ENCODE data around the gene C15orf40.

Gene C15orf40

DNA sequence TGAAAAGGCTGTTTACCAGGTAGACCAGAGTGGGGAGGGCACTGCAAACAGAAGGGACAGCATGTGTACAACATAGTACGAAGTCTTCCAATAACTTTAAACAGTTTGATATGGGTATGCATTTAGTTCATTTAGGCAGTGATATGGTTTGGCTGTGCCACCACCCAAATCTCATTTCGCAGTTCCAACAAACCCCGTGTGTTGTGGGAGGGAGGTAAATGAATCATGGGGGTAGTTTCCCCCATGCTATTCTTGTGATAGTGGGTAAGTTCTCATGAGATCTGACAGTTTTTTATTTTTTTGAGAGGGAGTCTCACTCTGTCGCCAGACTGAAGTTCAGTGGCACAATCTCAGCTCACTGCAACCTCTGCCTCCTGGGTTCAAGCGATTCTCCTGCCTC is 33.0 kb downstream of the C15orf40 start:
- Histone ChIP-seq H3K36me3 (ENCODE audit: insufficient read depth, low read length) (no peaks in the 10 kb centered on the region), H3K9ac (ENCODE audit: low read depth, low read length) (no peak overlapping the region), H3K4me1 (ENCODE audit: insufficient read depth, low read length) (no peaks in the 10 kb centered on the region)

DNA sequence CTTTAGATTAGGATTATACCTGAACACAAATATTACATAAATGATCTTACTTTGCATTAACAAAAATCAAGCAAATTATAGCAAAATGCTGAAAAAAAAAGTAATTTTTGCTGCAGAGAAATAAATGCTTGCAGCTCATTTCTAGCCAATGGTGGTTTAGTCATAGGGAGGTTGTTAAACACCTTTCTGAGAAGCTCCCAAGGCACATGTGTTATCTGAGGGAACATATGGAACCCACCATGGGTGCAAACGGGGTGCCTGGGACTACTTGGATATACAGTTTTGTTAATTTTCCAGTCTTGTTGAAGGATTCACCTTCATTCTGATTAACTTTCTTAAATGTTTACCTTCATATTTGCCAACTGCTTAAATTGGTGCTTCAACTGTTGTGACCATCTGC is 34.4 kb downstream of the C15orf40 start:
- no peak overlapping the region for H3K9ac ChIP-seq (ENCODE audit: low read depth, low read length)
- H3K9me3 ChIP-seq (ENCODE audit: control insufficient read depth, insufficient read depth, low read length): no peaks in the 10 kb centered on the region
- H3K36me3 ChIP-seq (ENCODE audit: insufficient read depth, low read length): no peaks in the 10 kb centered on the region
- no peaks in the 10 kb centered on the region for H3K4me1 ChIP-seq (ENCODE audit: insufficient read depth, low read length)

More for the DNA sequence above, 33.0 kb downstream of the C15orf40 start:
- H3K9me3 ChIP-seq (ENCODE audit: control insufficient read depth, insufficient read depth, low read length): no peaks in the 10 kb centered on the region

DNA sequence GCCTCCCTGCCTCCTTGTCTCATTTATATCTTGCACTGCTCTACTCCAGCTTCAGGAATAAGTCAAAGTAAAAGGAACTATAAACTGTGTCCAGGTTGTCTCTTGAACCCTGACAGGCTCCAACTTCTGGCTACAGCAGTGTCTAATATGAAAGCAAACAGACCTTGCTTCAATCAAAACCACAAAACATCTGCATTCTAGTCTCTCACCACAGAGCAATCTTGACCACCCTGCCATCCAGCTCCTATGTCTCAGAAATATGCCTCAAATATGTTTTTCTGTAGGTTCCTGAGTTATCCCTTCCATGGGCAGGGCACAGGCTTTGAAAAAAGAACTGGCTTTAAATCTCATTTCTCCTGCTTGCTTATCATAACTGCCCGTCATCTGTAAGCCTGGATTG is 38.4 kb downstream of the C15orf40 start:
- H3K9me3 ChIP-seq (ENCODE audit: control insufficient read depth, insufficient read depth, low read length): no peaks in the 10 kb centered on the region
- no peak overlapping the region for H3K9ac ChIP-seq (ENCODE audit: low read depth, low read length)
- H3K36me3 ChIP-seq (ENCODE audit: insufficient read depth, low read length): no peaks in the 10 kb centered on the region
- H3K4me1 ChIP-seq (ENCODE audit: insufficient read depth, low read length): no peaks in the 10 kb centered on the region

DNA sequence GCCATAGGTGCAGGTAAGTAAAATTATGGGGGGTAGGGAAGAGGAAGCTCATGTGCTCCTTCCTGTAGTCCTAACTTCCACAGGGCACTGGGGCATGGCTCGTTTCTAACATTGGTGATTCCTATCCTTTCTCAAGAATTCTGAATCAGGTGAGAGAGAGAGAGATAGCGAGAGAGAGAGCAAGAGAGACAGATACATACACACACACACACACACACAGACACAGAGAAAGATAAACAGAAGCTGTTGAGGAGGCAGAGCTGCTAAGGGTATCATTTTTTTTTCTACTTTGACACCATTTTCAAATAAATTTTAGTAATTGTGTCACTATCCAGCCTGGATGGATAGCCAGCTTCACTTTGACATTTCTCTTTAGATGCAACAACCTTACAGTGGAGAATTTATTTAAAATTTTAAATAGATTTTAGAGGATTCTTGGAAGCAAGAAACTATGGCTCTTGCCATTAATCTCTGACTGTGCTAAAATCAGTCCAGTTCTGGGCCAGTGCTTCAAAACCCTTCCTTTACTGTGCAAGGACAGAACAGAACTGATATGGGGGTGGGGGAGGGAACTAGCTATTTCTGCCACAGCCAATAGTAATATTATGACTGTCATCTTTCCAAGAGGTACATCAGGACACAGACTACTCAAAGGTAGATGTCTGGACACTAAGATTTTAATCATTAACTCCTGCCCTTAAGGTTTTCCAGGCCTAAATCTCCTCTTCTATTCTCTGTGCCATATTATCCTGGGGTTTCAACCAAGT is 40.0 kb downstream of the C15orf40 start:
- no peaks in the 10 kb centered on the region for H3K9me3 ChIP-seq (ENCODE audit: control insufficient read depth, insufficient read depth, low read length)
- no peaks in the 10 kb centered on the region for H3K36me3 ChIP-seq (ENCODE audit: insufficient read depth, low read length)
- no peak overlapping the region for H3K9ac ChIP-seq (ENCODE audit: low read depth, low read length)
- no peaks in the 10 kb centered on the region for H3K4me1 ChIP-seq (ENCODE audit: insufficient read depth, low read length)

DNA sequence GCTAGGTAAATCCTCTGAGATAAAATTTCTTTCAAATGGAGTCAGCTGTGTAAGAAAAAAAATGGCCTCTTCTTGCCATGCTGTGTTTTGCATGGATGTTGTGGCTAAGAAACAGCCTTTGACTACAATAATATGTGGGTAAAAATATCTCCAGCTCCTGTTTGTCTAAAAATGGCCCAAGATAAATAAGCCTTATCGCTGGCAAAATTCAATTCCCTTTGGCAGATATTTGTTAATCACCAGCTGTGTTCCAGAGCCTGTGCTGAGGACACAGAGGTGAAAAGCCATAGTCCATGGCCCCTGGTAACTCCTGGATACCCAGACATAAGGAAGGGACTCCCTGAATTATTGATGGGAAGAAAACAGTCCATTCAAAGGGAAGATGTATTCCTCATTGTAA is 40.7 kb downstream of the C15orf40 start:
- Histone ChIP-seq H3K4me1 (ENCODE audit: insufficient read depth, low read length) (no peaks in the 10 kb centered on the region), H3K36me3 (ENCODE audit: insufficient read depth, low read length) (no peaks in the 10 kb centered on the region), H3K9me3 (ENCODE audit: control insufficient read depth, insufficient read depth, low read length) (no peaks in the 10 kb centered on the region), H3K9ac (ENCODE audit: low read depth, low read length) (no peak overlapping the region)

DNA sequence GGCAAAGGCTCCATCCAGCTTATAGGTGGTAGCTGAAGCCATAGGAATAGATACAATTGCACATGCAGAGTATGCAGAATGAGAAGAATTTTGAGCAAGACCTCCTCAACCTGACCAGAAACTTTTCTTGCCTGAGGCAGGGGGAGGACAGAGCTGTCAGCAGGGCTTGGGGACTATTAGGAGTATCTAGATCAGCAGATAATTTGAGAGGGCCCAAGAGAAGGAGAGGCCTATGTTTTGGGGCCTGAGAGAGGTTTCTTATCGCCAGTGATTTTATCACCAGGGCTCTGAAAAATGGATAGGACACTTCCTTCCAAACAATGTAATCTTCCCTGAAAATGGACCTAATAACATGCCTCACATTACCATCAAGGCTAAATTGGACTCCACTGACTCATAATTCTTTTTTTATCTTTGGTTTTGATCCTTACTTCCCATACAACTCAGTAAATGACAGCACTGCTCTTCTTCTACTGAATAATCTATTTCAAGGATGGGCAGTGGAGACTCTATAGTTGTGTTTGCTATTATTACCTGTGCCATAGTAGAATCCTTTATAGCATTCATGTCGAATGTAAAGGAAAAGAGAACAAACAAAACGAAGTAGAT is 41.3 kb downstream of the C15orf40 start:
- Histone ChIP-seq H3K36me3 (ENCODE audit: insufficient read depth, low read length) (no peaks in the 10 kb centered on the region), H3K9me3 (ENCODE audit: control insufficient read depth, insufficient read depth, low read length) (no peaks in the 10 kb centered on the region), H3K4me1 (ENCODE audit: insufficient read depth, low read length) (no peaks in the 10 kb centered on the region), H3K9ac (ENCODE audit: low read depth, low read length) (no peak overlapping the region)

DNA sequence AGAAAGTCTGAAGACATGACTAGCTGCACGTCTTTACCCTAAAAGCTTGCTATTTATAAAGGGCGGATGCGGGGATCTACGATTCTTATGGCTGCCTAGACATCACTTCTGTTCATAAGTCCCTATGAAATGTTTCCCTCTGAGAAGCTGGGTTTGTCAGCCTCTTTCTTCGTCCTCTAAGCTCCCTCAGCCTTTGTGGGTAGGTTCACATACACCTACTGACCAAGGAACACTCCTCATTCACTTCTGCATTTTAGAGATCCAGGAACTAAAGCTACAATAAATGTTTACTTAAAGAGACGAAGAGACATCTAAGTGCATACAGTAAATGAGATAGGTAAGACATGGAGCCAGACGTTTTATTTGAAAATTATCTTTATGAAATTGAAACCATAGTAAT is 42.1 kb downstream of the C15orf40 start:
- H3K9ac ChIP-seq (ENCODE audit: low read depth, low read length): no peak overlapping the region
- H3K4me1 ChIP-seq (ENCODE audit: insufficient read depth, low read length): no peaks in the 10 kb centered on the region
- no peaks in the 10 kb centered on the region for H3K9me3 ChIP-seq (ENCODE audit: control insufficient read depth, insufficient read depth, low read length)
- no peaks in the 10 kb centered on the region for H3K36me3 ChIP-seq (ENCODE audit: insufficient read depth, low read length)

DNA sequence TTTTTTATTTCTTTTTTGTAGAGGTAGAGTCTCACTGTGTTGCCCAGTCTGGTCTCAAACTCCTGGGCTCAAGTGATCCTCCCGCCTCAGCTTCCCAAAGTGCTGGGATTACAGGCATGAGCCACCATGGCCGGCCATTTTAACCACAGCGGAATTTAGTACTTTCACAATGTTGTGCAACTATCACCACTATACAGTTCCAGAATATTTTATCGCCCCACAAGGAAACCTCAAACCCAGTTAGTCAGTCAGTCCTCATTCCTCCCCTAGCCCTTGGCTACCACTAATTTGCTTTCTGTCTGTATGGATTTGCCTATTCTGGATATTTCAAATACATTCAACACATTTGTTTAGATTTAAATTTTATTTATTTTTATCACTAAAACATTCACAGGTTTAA is 43.4 kb downstream of the C15orf40 start:
- 0 out of 2 replicates have a peak, but pooled peaks cover 9% of the 10 kb centered on the region for H3K4me1 ChIP-seq (ENCODE audit: insufficient read depth, low read length)
- no peaks in the 10 kb centered on the region for H3K9me3 ChIP-seq (ENCODE audit: control insufficient read depth, insufficient read depth, low read length)
- no peak overlapping the region for H3K9ac ChIP-seq (ENCODE audit: low read depth, low read length)
- no peaks in the 10 kb centered on the region for H3K36me3 ChIP-seq (ENCODE audit: insufficient read depth, low read length)

DNA sequence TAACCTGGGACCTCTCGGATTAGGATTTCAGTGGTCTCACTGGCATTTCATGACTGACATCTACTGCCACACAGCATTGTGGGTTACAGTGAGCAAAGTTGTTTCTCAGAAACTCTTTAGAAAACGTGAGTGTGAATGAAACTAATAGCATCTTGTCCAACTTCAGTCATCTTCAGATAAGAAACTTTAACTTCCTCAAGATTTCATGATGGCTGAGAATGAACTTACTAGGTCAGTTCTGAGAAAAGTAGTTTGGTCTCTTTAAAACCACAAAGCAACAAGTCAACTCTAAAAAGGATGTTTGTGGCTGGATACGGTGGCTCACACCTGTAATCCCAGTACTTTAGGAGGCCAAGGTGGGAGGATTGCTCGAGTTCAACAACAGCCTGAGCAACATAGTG is 44.8 kb downstream of the C15orf40 start:
- Histone ChIP-seq H3K4me1 (ENCODE audit: insufficient read depth, low read length) (peaks cover 9% of the 10 kb centered on the region; the same call in 1 of the 2 replicates), H3K9me3 (ENCODE audit: control insufficient read depth, insufficient read depth, low read length) (no peaks in the 10 kb centered on the region), H3K36me3 (ENCODE audit: insufficient read depth, low read length) (no peaks in the 10 kb centered on the region), H3K9ac (ENCODE audit: low read depth, low read length) (no peak overlapping the region)

DNA sequence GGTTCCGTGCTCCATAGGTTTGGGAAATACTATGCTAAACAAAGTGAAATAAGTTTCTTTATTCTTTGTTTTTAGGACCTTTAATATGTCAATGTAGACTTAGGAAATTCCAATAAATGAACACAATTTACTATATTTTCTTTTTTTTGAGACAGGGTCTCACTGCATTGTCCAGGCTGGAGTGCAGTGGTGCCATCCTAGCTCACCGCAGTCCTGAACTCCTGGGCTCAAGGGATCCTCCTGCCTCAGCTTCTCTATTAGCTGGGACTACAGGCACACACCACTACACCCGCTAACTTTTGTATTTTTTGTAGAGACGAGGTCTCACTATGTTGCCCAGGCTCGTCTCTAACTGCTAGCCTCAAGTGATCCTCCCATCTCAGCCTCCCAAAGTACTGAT is 46.5 kb downstream of the C15orf40 start:
- no peaks in the 10 kb centered on the region for H3K36me3 ChIP-seq (ENCODE audit: insufficient read depth, low read length)
- H3K9ac ChIP-seq (ENCODE audit: low read depth, low read length): no peak overlapping the region
- no peaks in the 10 kb centered on the region for H3K9me3 ChIP-seq (ENCODE audit: control insufficient read depth, insufficient read depth, low read length)
- H3K4me1 ChIP-seq (ENCODE audit: insufficient read depth, low read length): peaks cover 9% of the 10 kb centered on the region; the same call in 1 of the 2 replicates

DNA sequence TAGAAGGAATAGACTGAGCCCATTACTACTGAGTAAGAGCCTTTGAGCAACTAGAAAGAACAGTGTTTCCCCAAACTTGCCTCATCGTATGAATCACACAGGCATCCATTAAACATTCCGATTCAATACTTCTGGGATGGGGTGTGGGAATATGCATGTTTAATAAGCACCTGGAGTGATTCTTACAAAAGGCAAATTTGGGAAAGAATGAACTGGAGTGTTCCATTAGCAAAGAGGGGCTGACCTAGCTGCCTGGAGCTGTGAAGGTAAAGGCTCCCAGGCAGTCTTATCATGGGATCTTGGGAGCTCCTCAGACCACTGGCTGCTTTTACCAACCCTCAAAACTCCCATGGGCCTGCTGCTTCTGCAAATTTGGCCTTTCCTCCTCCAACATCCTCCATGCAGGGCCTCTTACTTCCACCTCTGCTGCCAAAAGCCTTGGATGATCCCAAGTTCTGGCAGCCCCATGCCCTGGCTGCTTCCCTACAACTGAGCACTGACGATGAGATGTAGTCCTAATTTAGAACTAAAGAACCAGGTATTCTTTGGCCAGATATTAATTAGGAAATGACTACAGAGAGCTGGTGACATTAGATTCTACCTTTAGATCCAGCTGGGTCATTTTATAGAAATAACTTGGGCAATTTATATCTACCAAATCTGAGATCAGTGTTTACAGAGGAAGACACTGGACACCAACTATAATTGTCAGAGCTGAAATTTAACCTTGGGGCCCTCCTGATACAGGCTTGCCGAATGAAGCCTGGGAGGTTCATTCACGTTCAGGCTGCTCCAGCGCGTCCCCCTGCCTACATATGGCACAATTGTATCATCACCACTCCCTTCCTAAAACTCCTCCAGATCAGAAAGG is 47.7 kb downstream of the C15orf40 start:
- Histone ChIP-seq H3K36me3 (ENCODE audit: insufficient read depth, low read length) (no peaks in the 10 kb centered on the region), H3K9me3 (ENCODE audit: control insufficient read depth, insufficient read depth, low read length) (no peaks in the 10 kb centered on the region), H3K9ac (ENCODE audit: low read depth, low read length) (no peak overlapping the region)

DNA sequence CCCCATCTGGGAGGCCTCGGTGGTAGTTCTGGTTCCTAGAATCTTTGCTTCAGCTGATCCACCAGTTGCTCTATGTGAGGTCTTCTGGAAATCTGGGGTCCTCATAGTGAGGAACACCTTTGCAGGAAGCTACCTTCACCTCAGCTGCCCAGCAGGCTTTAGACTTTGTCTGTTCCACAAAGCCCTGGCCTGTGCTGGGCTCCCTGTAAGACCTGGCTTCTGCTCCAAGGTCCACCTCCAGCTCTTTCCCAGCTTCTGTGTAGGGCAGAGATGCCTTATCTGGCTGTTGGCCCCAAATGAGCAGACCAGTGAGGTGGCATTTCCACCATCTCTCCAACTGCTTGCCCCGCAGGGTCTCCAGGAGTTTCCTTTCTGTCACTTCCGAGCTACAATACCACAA is 50.7 kb downstream of the C15orf40 start:
- Histone ChIP-seq H3K36me3 (ENCODE audit: insufficient read depth, low read length) (no peaks in the 10 kb centered on the region; the same call in 1 of the 2 replicates), H3K4me1 (ENCODE audit: insufficient read depth, low read length) (peaks cover 9% of the 10 kb centered on the region; the same call in 1 of the 2 replicates), H3K9me3 (ENCODE audit: control insufficient read depth, insufficient read depth, low read length) (no peaks in the 10 kb centered on the region), H3K9ac (ENCODE audit: low read depth, low read length) (no peak overlapping the region)

More for the DNA sequence above, 47.7 kb downstream of the C15orf40 start:
- H3K4me1 ChIP-seq (ENCODE audit: insufficient read depth, low read length): peaks cover 9% of the 10 kb centered on the region; the same call in 1 of the 2 replicates

DNA sequence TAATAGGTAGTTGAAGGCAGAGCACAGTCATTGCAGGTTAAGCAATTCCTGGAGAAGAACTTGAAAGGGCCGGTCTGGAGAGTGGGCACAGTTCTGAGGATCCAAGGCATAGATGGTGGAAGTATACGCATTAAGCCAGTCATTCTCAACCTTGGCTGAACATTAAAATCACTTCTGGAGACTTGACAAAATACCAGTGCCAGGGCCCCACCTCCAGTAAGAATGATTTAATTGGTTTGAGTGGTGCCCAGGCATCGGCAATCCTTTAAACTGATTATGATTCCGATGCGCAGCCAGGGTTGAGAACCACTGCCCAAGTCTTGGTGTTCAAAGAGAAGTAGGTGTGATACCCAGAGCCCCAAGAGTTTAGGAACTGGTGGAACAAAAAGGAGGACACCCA is 52.0 kb downstream of the C15orf40 start:
- Histone ChIP-seq H3K9ac (ENCODE audit: low read depth, low read length) (no peak overlapping the region), H3K9me3 (ENCODE audit: control insufficient read depth, insufficient read depth, low read length) (no peaks in the 10 kb centered on the region), H3K4me1 (ENCODE audit: insufficient read depth, low read length) (peaks cover 9% of the 10 kb centered on the region; the same call in 1 of the 2 replicates)

DNA sequence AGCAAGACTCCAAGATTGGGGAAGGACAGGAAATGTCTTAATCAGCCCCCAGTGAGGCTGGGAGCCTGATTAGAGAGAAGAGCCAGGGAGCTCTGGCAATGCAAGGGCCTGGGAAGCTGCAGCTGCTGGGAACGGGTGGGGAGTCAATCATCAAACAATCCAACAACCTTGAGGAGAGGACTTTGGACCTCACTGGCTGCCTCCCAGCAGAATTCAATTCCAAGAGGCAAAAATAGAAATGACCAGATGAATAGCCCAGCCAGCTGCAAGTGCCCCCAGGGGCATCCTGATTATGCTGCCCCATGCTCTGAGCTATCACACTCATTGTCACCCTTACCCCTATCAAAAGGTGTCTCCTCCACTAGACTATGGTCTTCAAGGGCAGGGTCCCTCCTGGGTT is 52.8 kb downstream of the C15orf40 start:
- no peaks in the 10 kb centered on the region; the same call in 1 of the 2 replicates for H3K36me3 ChIP-seq (ENCODE audit: insufficient read depth, low read length)
- no peaks in the 10 kb centered on the region for H3K9me3 ChIP-seq (ENCODE audit: control insufficient read depth, insufficient read depth, low read length)
- no peak overlapping the region for H3K9ac ChIP-seq (ENCODE audit: low read depth, low read length)
- H3K4me1 ChIP-seq (ENCODE audit: insufficient read depth, low read length): peaks cover 4% of the 10 kb centered on the region; the same call in 1 of the 2 replicates

More for the DNA sequence above, 52.0 kb downstream of the C15orf40 start:
- H3K36me3 ChIP-seq (ENCODE audit: insufficient read depth, low read length): no peaks in the 10 kb centered on the region; the same call in 1 of the 2 replicates
